ENCODE results near the gene OR5AP2. TPM values are rescaled to one million over a fixed set of nuclear protein-coding genes. Genes with fewer than 3 reads are reported as not detected.

The OR5AP2 gene
- polyA plus RNA-seq, 1 donor (not counting 4 experiments of a cell fraction or from before 2014, with no cell fraction given): not detected

- no peaks in the 10 kb centered on the region for H3K79me2 ChIP-seq (ENCODE audit: control insufficient read depth, insufficient read depth, low read length)
- no peaks in the 10 kb centered on the region for H3K27me3 ChIP-seq (ENCODE audit: control insufficient read depth, extremely low read depth, insufficient read depth, low read length)
- H3K4me1 ChIP-seq (ENCODE audit: control insufficient read depth, extremely low read depth, insufficient read depth, low read length): no peaks in the 10 kb centered on the region
- H3K27ac ChIP-seq (ENCODE audit: control insufficient read depth, insufficient read depth, low read length): no peak overlapping the region
- no peak overlapping the region for H3K4me3 ChIP-seq (ENCODE audit: control insufficient read depth in 2 of 3, extremely low read depth in 1 of 3, insufficient read depth in 2 of 3, low read depth in 1 of 3, low read length in 3 of 3)
- H2AFZ ChIP-seq (ENCODE audit: control insufficient read depth, low read length): no peak overlapping the region
- no peaks in the 10 kb centered on the region for H3K36me3 ChIP-seq (ENCODE audit: control insufficient read depth in 2 of 2, extremely low read depth in 1 of 2, insufficient read depth in 2 of 2, low read length in 2 of 2)
- dilution Hi-C loops (cut with MboI; ENCODE audit: extremely low pct_ligation_motif_present, low sequenced_read_pairs): no loop called here
- H3K9me3 ChIP-seq (ENCODE audit: control insufficient read depth, low read depth, low read length): no peaks in the 10 kb centered on the region
- no peak overlapping the region for H3K4me2 ChIP-seq (ENCODE audit: control insufficient read depth, extremely low read depth, insufficient read depth, low read depth, low read length)
- FAIRE-seq (no peak), DNase-seq (ENCODE audit: low read depth, low spot score) (no peak)
- H4K20me1 ChIP-seq (ENCODE audit: control insufficient read depth, extremely low read depth, insufficient read depth, low read length): no peaks in the 10 kb centered on the region
- TF ChIP-seq EZH2 (IDR thresholded peaks at IDR 0.05; ENCODE audit: low read length): no peak
- TF ChIP-seq CTCF (optimal IDR thresholded peaks at IDR 0.05 in 1 of 3, IDR thresholded peaks at IDR 0.05 in 1 of 3, conservative IDR thresholded peaks at IDR 0.05 in 1 of 3; ENCODE audit: extremely low read depth in 1 of 3, insufficient read depth in 2 of 3, low read length in 3 of 3): no peak
- no peak overlapping the region for H3K9ac ChIP-seq (ENCODE audit: control insufficient read depth, extremely low read depth, insufficient read depth, low read length)
- H3K9me1 ChIP-seq (ENCODE audit: control insufficient read depth, extremely low read depth, insufficient read depth, low read length): no peaks in the 10 kb centered on the region
Observed at GRCh38 chr11:56688554-56689100, 46.4 kb upstream of the OR5AP2 start.

- H3K79me2 ChIP-seq (ENCODE audit: control insufficient read depth, insufficient read depth, low read length): no peaks in the 10 kb centered on the region
- no peaks in the 10 kb centered on the region for H4K20me1 ChIP-seq (ENCODE audit: control insufficient read depth, extremely low read depth, insufficient read depth, low read length)
- H3K27me3 ChIP-seq (ENCODE audit: control insufficient read depth, extremely low read depth, insufficient read depth, low read length): no peaks in the 10 kb centered on the region
- TF ChIP-seq EZH2 (IDR thresholded peaks at IDR 0.05; ENCODE audit: low read length): no peak
- TF ChIP-seq CTCF (optimal IDR thresholded peaks at IDR 0.05 in 1 of 3, IDR thresholded peaks at IDR 0.05 in 1 of 3, conservative IDR thresholded peaks at IDR 0.05 in 1 of 3; ENCODE audit: extremely low read depth in 1 of 3, insufficient read depth in 2 of 3, low read length in 3 of 3): no peak
- no peaks in the 10 kb centered on the region for H3K4me1 ChIP-seq (ENCODE audit: control insufficient read depth, extremely low read depth, insufficient read depth, low read length)
- no peak overlapping the region for H3K4me2 ChIP-seq (ENCODE audit: control insufficient read depth, extremely low read depth, insufficient read depth, low read depth, low read length)
- dilution Hi-C loops (cut with MboI; ENCODE audit: extremely low pct_ligation_motif_present, low sequenced_read_pairs): no loop called here
- FAIRE-seq: no peak
- H3K36me3 ChIP-seq (ENCODE audit: control insufficient read depth in 2 of 2, extremely low read depth in 1 of 2, insufficient read depth in 2 of 2, low read length in 2 of 2): no peaks in the 10 kb centered on the region
- no peaks in the 10 kb centered on the region for H3K9me3 ChIP-seq (ENCODE audit: control insufficient read depth, low read depth, low read length)
- no peak overlapping the region for H3K9ac ChIP-seq (ENCODE audit: control insufficient read depth, extremely low read depth, insufficient read depth, low read length)
- no peak for DNase-seq (ENCODE audit: low read depth, low spot score)
- H3K9me1 ChIP-seq (ENCODE audit: control insufficient read depth, extremely low read depth, insufficient read depth, low read length): no peaks in the 10 kb centered on the region
- H3K4me3 ChIP-seq (ENCODE audit: control insufficient read depth in 2 of 3, extremely low read depth in 1 of 3, insufficient read depth in 2 of 3, low read depth in 1 of 3, low read length in 3 of 3): no peak overlapping the region
- H2AFZ ChIP-seq (ENCODE audit: control insufficient read depth, low read length): no peak overlapping the region
- no peak overlapping the region for H3K27ac ChIP-seq (ENCODE audit: control insufficient read depth, insufficient read depth, low read length)
Observed at GRCh38 chr11:56670984-56671383, 28.7 kb upstream of the OR5AP2 start.
